Thyroid gland (tissue), 4 donors: ENCODE data around the gene PPIL6.

Experiments used
- CTCF ChIP-seq, 6 experiments: fragments of 200-600 bp in 3 of 6; fragments of 450-650 bp in 3 of 6; sonication (generic) in 3 of 6; IDR thresholded peaks; one replicate each; pipeline ENCODE4 v1.5.1; 2016 to 2019; ENCODE audit warnings: antibody characterized with exemption in 6 of 6, mild to moderate bottlenecking in 2 of 6, inconsistent platforms in 1 of 6, moderate library complexity in 1 of 6
- POLR2A ChIP-seq, 2 donors: fragments of 450-650 bp; IDR thresholded peaks; one replicate each; pipeline ENCODE4 v1.6.1; 2017; ENCODE audit warnings: antibody characterized with exemption in 2 of 2, mild to moderate bottlenecking in 2 of 2, moderate library complexity in 1 of 2

- TF ChIP-seq CTCF (IDR thresholded peaks at IDR 0.05) (no peak), POLR2A (IDR thresholded peaks at IDR 0.05) (no peak)
Observed at GRCh38 chr6:109465772-109466171, 25.3 kb upstream of the PPIL6 start.
